GM23338 (cell line): ENCODE results near the gene APBA2.

Experiments used
- CREB1 ChIP-seq: fragments of 250-450 bp; sonication (Bioruptor Pico); IDR thresholded peaks from 2 replicates; pipeline ENCODE4 v1.5.0; 2020; ENCODE audit warnings: low read depth, mild to moderate bottlenecking, moderate library complexity
- CTCF ChIP-seq, 2 experiments: fragments of 200-600 bp in 1 of 2; sonication (generic) in 1 of 2; conservative IDR thresholded peaks; 2 replicates each; pipeline versions ENCODE4 v1.5.1 to v1.6.1; 2016 to 2017; ENCODE audit warnings: antibody characterized with exemption in 2 of 2, low read depth in 2 of 2, mild to moderate bottlenecking in 2 of 2, moderate library complexity in 1 of 2
- EZH2 ChIP-seq: fragments of 200-600 bp; sonication (generic); IDR thresholded peaks from one replicate; pipeline ENCODE4 v1.8.0; 2017; ENCODE audit warnings: antibody characterized with exemption, mild to moderate bottlenecking, low read depth; ENCODE audit not compliant: unreplicated experiment
- EZH2phosphoT487 ChIP-seq: fragments of 200-600 bp; sonication (generic); IDR thresholded peaks from one replicate; pipeline ENCODE4 v1.8.1; 2018; ENCODE audit warnings: antibody characterized with exemption; ENCODE audit not compliant: unreplicated experiment
- NANOG ChIP-seq: IDR thresholded peaks from 2 replicates; pipeline ENCODE4 v1.6.1; 2016; ENCODE audit warnings: antibody characterized with exemption, borderline replicate concordance
- POLR2AphosphoS5 ChIP-seq: IDR thresholded peaks from 2 replicates; pipeline ENCODE4 v1.6.1; 2016; ENCODE audit warnings: antibody characterized with exemption, low read depth
- REST ChIP-seq: IDR thresholded peaks from one replicate; pipeline ENCODE4 v1.6.1; 2018; ENCODE audit warnings: antibody characterized with exemption; ENCODE audit not compliant: unreplicated experiment
- STAT1 ChIP-seq: IDR thresholded peaks from one replicate; pipeline ENCODE4 v1.6.1; 2016; ENCODE audit warnings: antibody characterized with exemption; ENCODE audit not compliant: unreplicated experiment

- TF ChIP-seq CTCF (conservative IDR thresholded peaks at IDR 0.05; ENCODE audit: low read depth in 2 of 2) (no peak), EZH2 (no peak), POLR2AphosphoS5 (no peak), CREB1 (CRISPR knock-in tag) (no peak), REST (no peak), EZH2phosphoT487 (no peak), NANOG (no peak), STAT1 (no peak)
These were observed 1.8 kb downstream of the APBA2 start for GRCh38 chr15:28887339-28888174.
